NCI-H748 (cell line): Measurements from ENCODE around the gene ADAMTSL1.
A peak's percentile ranks its signal among the peaks of the same experiment; 100 is the strongest.

Source experiments
- DNase-seq: peaks from one replicate; lab custom pipeline; 2025; ENCODE audit not compliant: unreplicated experiment; lab: John Stamatoyannopoulos, UW

Gene ADAMTSL1

GRCh38 chr9:18601956-18602355 is 128.0 kb downstream of the ADAMTSL1 start:
- DNase-seq: no peak

- no peak for DNase-seq
Observed at GRCh38 chr9:18604767-18605730, 131.1 kb downstream of the ADAMTSL1 start.

DNA sequence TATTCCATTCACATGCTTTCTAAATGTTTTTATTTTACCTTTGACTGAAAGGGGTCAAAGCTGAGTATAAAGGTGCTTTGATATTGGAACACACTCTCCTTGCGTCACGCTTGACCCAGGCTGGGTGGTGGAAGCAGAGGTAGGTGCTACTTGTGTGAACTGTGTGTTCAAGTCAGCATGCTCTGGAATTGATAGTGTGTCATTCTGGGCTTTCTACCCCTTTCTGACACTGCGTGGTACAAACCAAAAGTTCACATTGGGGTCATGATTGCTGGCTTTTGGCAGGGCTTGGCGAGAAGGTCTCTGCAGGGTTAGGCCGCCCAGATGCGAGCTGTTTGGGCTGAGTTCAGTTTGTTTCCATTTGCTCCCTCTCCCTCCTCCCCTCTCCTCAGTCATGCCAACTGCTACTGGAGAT is 131.8 kb downstream of the ADAMTSL1 start:
- DNase-seq: no peak

GRCh38 chr9:18606281-18606680 is 132.3 kb downstream of the ADAMTSL1 start:
- peak; percentile 44 for DNase-seq

DNA sequence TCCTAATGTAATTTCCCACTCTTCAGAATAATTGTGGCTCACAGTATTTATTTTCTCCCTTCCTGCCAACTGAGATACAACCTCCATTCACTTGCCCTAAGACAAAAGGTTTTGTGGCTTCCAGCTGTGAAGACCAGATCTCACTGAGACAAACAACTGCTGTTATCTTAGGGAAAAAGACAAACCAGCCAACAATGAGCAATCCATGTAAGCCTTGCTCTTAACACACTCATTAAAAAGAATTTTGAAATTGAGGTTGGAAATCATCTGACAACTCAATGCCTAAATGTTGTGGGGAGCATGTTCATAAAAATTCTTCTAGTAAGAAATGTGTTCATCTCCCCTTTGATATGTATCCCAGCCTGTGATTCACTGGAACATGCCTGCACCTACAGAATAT is 132.9 kb downstream of the ADAMTSL1 start:
- peak; percentile 89 for DNase-seq

GRCh38 chr9:18608371-18608770 is 134.4 kb downstream of the ADAMTSL1 start:
- no peak for DNase-seq

DNA sequence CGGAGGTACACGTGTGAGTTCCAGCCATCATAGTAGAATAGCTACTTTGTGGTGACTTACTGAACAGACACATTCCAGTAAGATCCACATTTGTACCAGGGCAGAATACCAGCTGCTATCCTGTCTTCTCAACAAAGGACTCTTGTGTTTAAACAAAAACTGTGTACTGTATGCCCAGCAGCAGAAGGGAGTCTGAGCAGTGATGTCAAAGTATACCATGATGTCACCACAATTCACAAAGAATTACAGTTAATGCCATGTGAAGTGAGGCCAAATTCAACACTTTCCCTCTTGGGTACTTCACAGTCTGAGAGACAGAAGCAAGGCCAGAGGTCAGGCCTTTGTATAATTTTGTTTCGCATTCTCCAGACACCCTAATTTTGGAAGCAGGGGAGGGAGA is 137.0 kb downstream of the ADAMTSL1 start:
- peak; percentile 79 for DNase-seq

GRCh38 chr9:18611971-18612370 is 138.0 kb downstream of the ADAMTSL1 start:
- peak; percentile 55 for DNase-seq

- DNase-seq: no peak
Observed at GRCh38 chr9:18614116-18614515, 140.2 kb downstream of the ADAMTSL1 start.

GRCh38 chr9:18614651-18615050 is 140.7 kb downstream of the ADAMTSL1 start:
- no peak for DNase-seq

- no peak for DNase-seq
Observed at GRCh38 chr9:18616976-18617375, 143.0 kb downstream of the ADAMTSL1 start.

DNA sequence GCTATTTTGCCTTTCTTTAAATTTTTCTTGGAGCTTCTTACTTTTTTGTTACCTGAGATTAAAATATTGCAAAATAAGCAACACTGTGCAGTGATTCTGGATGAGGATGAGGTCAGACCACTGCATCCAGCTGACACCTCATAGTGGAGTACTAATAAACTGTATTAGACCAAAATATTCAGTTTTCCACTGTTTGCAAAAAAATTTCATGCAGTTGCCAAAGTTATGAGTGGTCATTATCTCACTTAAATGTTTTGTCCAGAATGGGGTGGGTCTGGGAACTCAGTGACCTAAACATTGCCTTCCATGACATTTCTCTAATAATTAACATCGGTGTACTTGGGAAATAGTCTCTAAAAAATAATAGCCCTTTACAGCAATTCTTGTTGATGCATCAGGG is 143.8 kb downstream of the ADAMTSL1 start:
- DNase-seq: no peak

DNA sequence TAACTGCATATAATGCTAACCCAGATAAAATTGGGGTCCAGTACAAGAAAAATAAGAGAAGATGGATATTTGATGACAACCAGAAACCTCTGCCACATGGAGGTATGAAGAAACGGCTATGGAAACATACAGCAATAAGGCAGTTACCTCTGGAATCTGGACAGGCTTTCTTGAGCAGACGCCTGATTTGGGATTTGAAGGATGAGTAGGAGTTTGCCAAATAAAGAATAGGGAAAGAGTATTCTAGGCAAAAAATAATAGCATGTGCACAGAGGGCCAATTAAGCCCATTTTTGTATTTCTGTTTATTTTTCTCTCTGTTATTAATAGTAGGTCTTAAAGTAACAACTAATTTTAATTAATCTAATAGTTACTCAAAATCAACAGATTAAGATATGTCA is 144.9 kb downstream of the ADAMTSL1 start:
- no peak for DNase-seq

DNA sequence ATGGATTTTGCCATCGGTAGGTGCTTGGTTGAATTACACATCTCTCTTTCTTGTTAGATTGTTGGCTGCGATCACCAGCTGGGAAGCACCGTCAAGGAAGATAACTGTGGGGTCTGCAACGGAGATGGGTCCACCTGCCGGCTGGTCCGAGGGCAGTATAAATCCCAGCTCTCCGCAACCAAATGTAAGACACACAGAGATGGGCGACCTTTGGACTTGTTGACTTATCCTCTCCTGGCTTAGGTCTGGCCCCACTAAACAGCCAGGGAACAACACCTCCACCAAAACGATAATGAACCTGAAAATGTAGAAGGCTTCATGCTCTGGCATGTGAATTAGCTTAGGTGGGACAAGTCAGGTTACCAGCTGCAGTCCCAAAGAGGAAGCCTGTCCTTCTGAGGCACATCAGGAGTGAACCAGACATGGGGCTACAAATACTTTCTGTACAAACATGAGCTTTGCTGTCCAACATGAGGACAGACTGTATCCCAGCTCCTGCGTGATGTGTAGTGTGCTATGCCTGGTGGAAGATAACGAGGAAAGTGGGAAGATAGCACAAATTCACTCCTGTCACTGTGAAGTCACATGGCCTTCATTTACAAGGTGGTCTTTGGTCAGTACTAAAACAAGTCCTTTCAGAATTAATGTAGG is 148.4 kb downstream of the ADAMTSL1 start:
- DNase-seq: no peak

DNA sequence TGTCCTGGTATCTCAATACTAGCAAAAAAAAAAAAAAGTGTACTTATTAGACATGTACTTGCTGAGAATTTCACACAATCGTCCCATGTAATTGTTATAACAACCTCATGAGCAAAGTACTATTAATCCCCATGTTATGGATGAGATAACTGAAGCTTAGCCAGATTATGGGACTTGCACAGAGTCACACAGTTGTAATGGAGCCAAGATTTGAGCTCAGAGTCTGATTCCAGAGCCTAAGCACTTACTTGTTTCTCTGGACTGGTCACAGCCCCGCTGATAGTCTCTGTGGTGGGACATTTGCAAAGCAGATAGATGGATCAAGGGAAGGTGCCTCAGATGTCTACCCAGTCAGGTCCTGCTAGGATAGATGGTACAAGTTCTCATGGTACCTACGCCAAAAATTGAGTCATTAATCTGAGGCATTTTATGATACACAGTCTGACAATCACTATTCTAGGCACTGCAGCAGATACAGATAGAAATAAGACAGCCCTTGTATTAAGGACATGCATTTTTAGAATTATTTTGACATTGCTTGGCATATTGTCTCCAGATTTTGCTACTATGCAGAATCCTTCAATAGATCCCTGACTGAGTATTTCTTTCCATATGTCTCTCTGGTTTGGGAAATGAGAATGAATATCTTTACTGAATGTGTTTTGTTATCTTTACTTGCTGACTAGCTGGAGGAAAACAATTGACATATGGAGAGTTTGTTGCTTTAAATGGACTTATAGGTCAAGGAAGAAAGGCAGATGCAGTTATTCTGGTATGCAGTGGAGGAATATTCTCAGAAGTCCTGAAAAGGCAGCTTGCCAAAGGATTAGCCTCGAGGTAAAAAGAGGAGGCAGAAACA is 149.5 kb downstream of the ADAMTSL1 start:
- no peak for DNase-seq

GRCh38 chr9:18626046-18626698 is 152.2 kb downstream of the ADAMTSL1 start:
- DNase-seq: peak; percentile 50

DNA sequence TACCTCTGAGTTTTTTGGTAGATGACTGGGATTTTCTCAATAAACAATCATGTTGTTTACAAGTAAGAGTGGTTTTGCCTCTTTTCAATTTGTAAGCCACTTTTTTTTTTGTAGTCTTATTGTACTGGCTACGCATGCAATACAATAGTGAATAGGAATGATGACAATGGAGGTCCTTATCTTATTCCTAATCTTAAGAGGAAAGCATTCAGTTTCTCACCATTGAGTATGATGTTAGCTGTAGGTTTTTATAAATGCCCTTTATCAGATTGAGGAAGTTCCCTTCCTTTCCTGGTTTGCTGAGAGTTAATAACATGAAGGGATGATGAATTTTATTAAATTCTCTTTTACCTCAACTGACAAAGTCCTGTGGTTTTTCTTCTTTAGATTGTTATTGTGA is 155.2 kb downstream of the ADAMTSL1 start:
- DNase-seq: no peak

DNA sequence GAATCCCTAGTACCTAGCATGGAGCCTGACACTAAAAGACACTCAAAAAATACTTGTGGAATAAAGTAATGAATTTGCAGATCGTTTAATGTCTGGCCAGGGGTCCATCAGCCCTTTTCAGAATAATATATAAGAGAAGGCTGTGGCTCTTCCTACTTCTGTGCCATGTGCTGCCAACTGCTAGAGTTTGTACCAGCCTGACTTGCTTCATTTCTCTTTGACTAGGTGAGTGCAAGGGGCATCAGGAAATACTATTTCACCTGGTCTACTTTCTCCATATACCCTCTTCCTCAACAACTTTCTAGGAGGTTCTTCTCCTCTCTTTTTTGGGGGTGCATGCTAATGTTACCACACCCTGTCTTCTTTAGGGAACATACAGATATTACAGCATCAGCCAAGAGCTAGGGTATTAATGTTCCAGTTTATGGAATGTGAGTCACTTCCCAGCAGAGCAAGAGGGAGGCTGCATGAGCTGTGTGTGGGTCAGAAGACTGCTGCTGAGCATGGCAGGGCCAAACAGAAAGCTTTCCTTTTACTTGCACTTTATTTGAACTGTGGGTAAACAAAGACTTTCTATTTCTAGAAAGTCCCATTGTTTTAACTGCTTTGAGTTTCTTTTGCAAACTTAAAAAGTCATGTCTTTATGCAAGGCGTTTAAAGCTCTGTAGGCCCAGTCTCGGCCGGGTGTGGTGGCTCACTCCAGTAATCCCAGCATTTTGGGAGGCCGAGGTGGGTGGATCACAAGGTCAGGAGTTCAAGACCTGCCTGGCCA is 158.9 kb downstream of the ADAMTSL1 start:
- DNase-seq: no peak

DNA sequence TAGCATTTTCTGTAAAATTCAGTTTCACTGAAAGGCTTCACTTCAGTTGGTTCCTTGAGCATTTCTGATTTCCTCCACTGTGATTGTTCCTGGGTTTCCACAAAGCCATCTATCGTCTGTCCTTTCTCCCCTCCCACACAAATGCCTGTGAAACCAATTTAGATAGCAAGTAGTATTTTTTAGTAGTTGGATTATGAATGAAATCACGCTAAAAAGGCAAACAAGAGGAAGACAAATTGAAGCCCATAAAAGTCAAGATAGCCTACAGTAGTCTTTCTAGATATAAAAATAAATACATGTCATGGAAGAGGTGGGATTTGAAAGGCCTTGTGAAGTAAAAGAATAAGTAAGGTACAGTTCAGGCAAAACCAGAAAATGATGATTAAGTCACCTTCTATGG is 162.8 kb downstream of the ADAMTSL1 start:
- DNase-seq: no peak
